Bronchial smooth muscle cell (primary cell): ENCODE results near the gene ADAMTS2. TPM values are rescaled to one million over a fixed set of nuclear protein-coding genes. Genes with fewer than 3 reads are reported as not detected.

ENCODE experiments used
- total RNA-seq: library from RNA; depleted of rRNA; stranded (reverse); fragments of >200 nt; gene quantifications from 2 replicates; pipeline ENCODE4 v1.2.1, GENCODE V29; 2014

ADAMTS2 gene
- total RNA-seq: 30.3 and 36.8 TPM in 2 replicates

GRCh38 chr5:179345433-179346321, at the start of gene ADAMTS2:
TSS of gene ADAMTS2 (minus strand) at chr5:179345461. CDS start at chr5:179345328, 133 bp downstream.

Other genes starting within 250 kb of the ADAMTS2 start
- 56.7 and 63.9 TPM in 2 replicates for gene RUFY1, start 205.1 kb upstream of the ADAMTS2 start, total RNA-seq